OCI-LY7 (cell line): ENCODE data around the gene SNAPIN. TPM values are rescaled to one million over a fixed set of nuclear protein-coding genes. Genes with fewer than 3 reads are reported as not detected.

Experiments used
- BruUV-seq: library from RNA; stranded (reverse); fragments of 400-500 nt; replicated peaks from 2 replicates; lab custom pipeline; 2021; lab: Mats Ljungman, UMichigan
- CTCF ChIA-PET: fragments of 300-600 bp; sonication (Branson Sonifier 250); formaldehyde crosslinking; loops from one replicate; lab custom pipeline; 2022; ENCODE audit warnings: antibody characterized with exemption; ENCODE audit not compliant: unreplicated experiment; lab: Charles Lee
- POLR2A ChIA-PET: fragments of 300-600 bp; sonication (Branson Sonifier 250); formaldehyde crosslinking; loops from one replicate; lab custom pipeline; 2022; ENCODE audit warnings: antibody characterized with exemption; lab: Charles Lee
- DNase-seq: peaks from one replicate; pipeline ENCODE4 v3.0.0-alpha.2; 2015; ENCODE audit warnings: low spot score
- H2AFZ ChIP-seq: fragments of 200-600 bp; sonication (generic), shearing (Covaris generic); 2 replicates; pipeline ENCODE4 v1.6.1; 2014; ENCODE audit warnings: mild to moderate bottlenecking, antibody characterized with exemption, low read length, moderate library complexity
- H3K27ac ChIP-seq: fragments of 200-600 bp; sonication (generic); 2 replicates; pipeline ENCODE4 v1.5.1; 2014; ENCODE audit warnings: mixed run types, low read depth, mild to moderate bottlenecking, moderate library complexity, low read length, inconsistent platforms; ENCODE audit not compliant: poor library complexity, severe bottlenecking
- H3K36me3 ChIP-seq: fragments of 200-600 bp; sonication (generic); 2 replicates; pipeline ENCODE4 v1.6.1; 2014; ENCODE audit warnings: mild to moderate bottlenecking, antibody characterized with exemption, low read length, moderate library complexity, mixed read lengths; ENCODE audit not compliant: insufficient read depth
- H3K4me1 ChIP-seq: fragments of 200-600 bp; sonication (generic); 2 replicates; pipeline ENCODE4 v1.5.1; 2014; ENCODE audit warnings: mild to moderate bottlenecking, low read length; ENCODE audit not compliant: insufficient read depth, poor library complexity, severe bottlenecking
- H3K4me2 ChIP-seq: fragments of 200-600 bp; sonication (generic); 2 replicates; pipeline ENCODE4 v1.6.1; 2014; ENCODE audit warnings: mild to moderate bottlenecking, low read length
- H3K4me3 ChIP-seq: fragments of 200-600 bp; sonication (generic); 2 replicates; pipeline ENCODE4 v1.5.1; 2014; ENCODE audit warnings: mild to moderate bottlenecking, low read depth, low read length; ENCODE audit not compliant: poor library complexity, severe bottlenecking
- H3K79me2 ChIP-seq: fragments of 200-600 bp; sonication (generic); 2 replicates; pipeline ENCODE4 v1.6.1; 2016; ENCODE audit warnings: low read depth, mild to moderate bottlenecking, low read length, moderate library complexity, mixed read lengths; ENCODE audit not compliant: insufficient read depth
- H3K9me2 ChIP-seq: fragments of 200-600 bp; sonication (generic); 2 replicates; pipeline ENCODE4 v1.6.1; 2016; ENCODE audit warnings: mild to moderate bottlenecking, low read length, mixed read lengths; ENCODE audit not compliant: insufficient read depth
- H3K9me3 ChIP-seq: fragments of 200-600 bp; sonication (generic); 2 replicates; pipeline ENCODE4 v1.6.1; 2014; ENCODE audit warnings: mild to moderate bottlenecking, mixed run types, low read length, mixed read lengths
- H4K20me1 ChIP-seq: fragments of 200-600 bp; sonication (generic); 2 replicates; pipeline ENCODE4 v1.6.1; 2014; ENCODE audit warnings: mild to moderate bottlenecking, antibody characterized with exemption, low read length, moderate library complexity, mixed read lengths; ENCODE audit not compliant: insufficient read depth
- CTCF ChIP-seq: fragments of 200-600 bp; sonication (generic); conservative IDR thresholded peaks from 2 replicates; pipeline ENCODE4 v1.5.1; 2014; ENCODE audit warnings: mild to moderate bottlenecking, antibody characterized with exemption, low read length, moderate library complexity, mixed read lengths
- EZH2phosphoT487 ChIP-seq: fragments of 200-600 bp; sonication (generic); IDR thresholded peaks from 2 replicates; pipeline ENCODE4 v1.6.1; 2018; ENCODE audit warnings: low read depth, borderline replicate concordance, mild to moderate bottlenecking, mixed run types, antibody characterized with exemption, low read length, moderate library complexity, mixed read lengths
- intact Hi-C: fragments of 100-400 bp; cut with micrococcal nuclease; formaldehyde crosslinking; loops from one replicate; pipeline ENCODE4 v1.10.0; 2022; ENCODE audit not compliant: unreplicated experiment
- total RNA-seq, 2 experiments: library from RNA; depleted of rRNA in 1 of 2; stranded (reverse); fragments of >200 nt in 1 of 2; shearing (Covaris generic) in 1 of 2; gene quantifications; 2 replicates each; pipeline ENCODE4 v1.2.3, GENCODE V29; 2014 to 2022

SNAPIN gene
- total RNA-seq, 2 experiments from 2014 or later, result 31.1 to 44.5 TPM

GRCh38 chr1:153609585-153609907 lies 49.0 kb upstream of the SNAPIN start:
- no peak for DNase-seq
- BruUV-seq, result no TSS peak
- no peaks in the 10 kb centered on the region for H3K36me3 ChIP-seq
- H3K4me2 ChIP-seq, result no peak overlapping the region
- H3K79me2 ChIP-seq, result no peaks in the 10 kb centered on the region
- no peaks in the 10 kb centered on the region for H3K9me3 ChIP-seq
- ChIA-PET CTCF (no interaction called here), POLR2A (no interaction called here)
- H3K4me1 ChIP-seq, result no peaks in the 10 kb centered on the region
- no peak overlapping the region for H3K4me3 ChIP-seq
- H4K20me1 ChIP-seq, result no peaks in the 10 kb centered on the region
- TF ChIP-seq EZH2phosphoT487, result no peak
- H3K9me2 ChIP-seq, result no peaks in the 10 kb centered on the region
- no peak overlapping the region for H3K27ac ChIP-seq
- intact Hi-C loops, result no loop called here
- H2AFZ ChIP-seq, result no peak overlapping the region

- ChIA-PET POLR2A (no interaction called here), CTCF (no interaction called here)
- TF ChIP-seq EZH2phosphoT487, result no peak
- TF ChIP-seq CTCF, result no peak
- no peak overlapping the region for H3K4me2 ChIP-seq
- intact Hi-C loops, result no loop called here
- DNase-seq, result no peak
- H3K27ac ChIP-seq, result no peak overlapping the region
- no peak overlapping the region for H3K4me3 ChIP-seq
- no peaks in the 10 kb centered on the region for H3K4me1 ChIP-seq
- H2AFZ ChIP-seq, result no peak overlapping the region
- no peaks in the 10 kb centered on the region for H4K20me1 ChIP-seq
- no peaks in the 10 kb centered on the region for H3K79me2 ChIP-seq
- H3K9me2 ChIP-seq, result no peaks in the 10 kb centered on the region
- H3K36me3 ChIP-seq, result no peaks in the 10 kb centered on the region
- no TSS peak for BruUV-seq
- H3K9me3 ChIP-seq, result no peaks in the 10 kb centered on the region
Observed at GRCh38 chr1:153610334-153610733, 48.2 kb upstream of the SNAPIN start.

GRCh38 chr1:153610811-153611301 lies 47.6 kb upstream of the SNAPIN start:
- CTCF ChIA-PET, result no interaction called here
- H3K9me3 ChIP-seq, result no peaks in the 10 kb centered on the region

GRCh38 chr1:153611356-153611755 lies 47.1 kb upstream of the SNAPIN start:
- ChIA-PET CTCF (no interaction called here), POLR2A (no interaction called here)
- Histone ChIP-seq H3K36me3 (no peaks in the 10 kb centered on the region), H3K4me2 (no peak overlapping the region), H3K9me2 (no peaks in the 10 kb centered on the region), H3K4me3 (no peak overlapping the region), H3K79me2 (no peaks in the 10 kb centered on the region), H4K20me1 (no peaks in the 10 kb centered on the region), H3K27ac (no peak overlapping the region), H2AFZ (no peak overlapping the region), H3K9me3 (no peaks in the 10 kb centered on the region), H3K4me1 (no peaks in the 10 kb centered on the region)
- TF ChIP-seq CTCF (no peak), EZH2phosphoT487 (no peak)
- DNase-seq, result no peak
- no TSS peak for BruUV-seq
- intact Hi-C loops, result no loop called here

More at GRCh38 chr1:153610811-153611301, 47.6 kb upstream of the SNAPIN start:
- intact Hi-C loops, result no loop called here
- Histone ChIP-seq H3K9me2 (no peaks in the 10 kb centered on the region), H3K36me3 (no peaks in the 10 kb centered on the region), H2AFZ (no peak overlapping the region), H4K20me1 (no peaks in the 10 kb centered on the region), H3K4me1 (no peaks in the 10 kb centered on the region), H3K4me2 (no peak overlapping the region), H3K79me2 (no peaks in the 10 kb centered on the region), H3K4me3 (no peak overlapping the region), H3K27ac (no peak overlapping the region)
- POLR2A ChIA-PET, result no interaction called here
- no peak for DNase-seq
- no TSS peak for BruUV-seq
- TF ChIP-seq EZH2phosphoT487, result no peak
